A673 (cell line): Measurements from ENCODE around the gene WLS. TPM values are rescaled to one million over a fixed set of nuclear protein-coding genes. Genes with fewer than 3 reads are reported as not detected.
A peak's percentile ranks its signal among the peaks of the same experiment; 100 is the strongest.
"Not testable (repeated sequence)": the region's sequence is repeated elsewhere in the genome, so short reads cannot be mapped to it uniquely, and the experiment has no call there.

Source experiments
- BruUV-seq: library from RNA; stranded (reverse); fragments of 400-500 nt; replicated peaks from 2 replicates; lab custom pipeline; 2021; lab: Mats Ljungman, UMichigan
- CTCF ChIA-PET: fragments of 300-600 bp; sonication (Branson Sonifier 250); formaldehyde crosslinking; loops from one replicate; lab custom pipeline; 2022; ENCODE audit warnings: antibody characterized with exemption; lab: Charles Lee
- POLR2A ChIA-PET: fragments of 300-600 bp; sonication (Branson Sonifier 250); formaldehyde crosslinking; loops from one replicate; lab custom pipeline; 2022; ENCODE audit warnings: antibody characterized with exemption; ENCODE audit not compliant: low non-redundant PET; lab: Charles Lee
- DNase-seq: peaks from one replicate; pipeline ENCODE4 v3.0.0-alpha.2; 2015; ENCODE audit warnings: low spot score
- H3K27ac ChIP-seq: fragments of 200-600 bp; sonication (generic); 2 replicates; pipeline ENCODE4 v1.5.1; 2016; ENCODE audit warnings: mixed run types, low read depth, mild to moderate bottlenecking, mixed read lengths, antibody characterized with exemption, low read length; ENCODE audit not compliant: poor library complexity, severe bottlenecking
- H3K27me3 ChIP-seq: fragments of 200-600 bp; sonication (generic); replicated peaks from 2 replicates; pipeline ENCODE4 v1.6.1; 2017; ENCODE audit warnings: mixed run types, low read depth, mild to moderate bottlenecking, mixed read lengths, antibody characterized with exemption, low read length; ENCODE audit not compliant: insufficient read depth, poor library complexity
- H3K36me3 ChIP-seq: fragments of 200-600 bp; sonication (generic); 2 replicates; pipeline ENCODE4 v1.6.1; 2016; ENCODE audit warnings: mixed run types, mild to moderate bottlenecking, mixed read lengths, antibody characterized with exemption, low read length; ENCODE audit not compliant: insufficient read depth, poor library complexity, severe bottlenecking
- H3K4me1 ChIP-seq: fragments of 200-600 bp; sonication (generic); 2 replicates; pipeline ENCODE4 v1.6.1; 2017; ENCODE audit warnings: mixed run types, mild to moderate bottlenecking, mixed read lengths, antibody characterized with exemption, low read length; ENCODE audit not compliant: insufficient read depth, poor library complexity, severe bottlenecking
- H3K4me3 ChIP-seq: fragments of 200-600 bp; sonication (generic); 2 replicates; pipeline ENCODE4 v1.5.1; 2016; ENCODE audit warnings: low read depth, mixed run types, mild to moderate bottlenecking, mixed read lengths, low read length; ENCODE audit not compliant: poor library complexity, severe bottlenecking
- H3K9me3 ChIP-seq: fragments of 200-600 bp; sonication (generic); 2 replicates; pipeline ENCODE4 v1.6.1; 2016; ENCODE audit warnings: mixed run types, low read depth, mild to moderate bottlenecking, mixed read lengths, antibody characterized with exemption, low read length; ENCODE audit not compliant: poor library complexity, severe bottlenecking
- CTCF ChIP-seq: fragments of 300-800, 200-600 bp; sonication (generic); conservative IDR thresholded peaks from 2 replicates; pipeline ENCODE4 v1.5.1; 2017; ENCODE audit warnings: low read depth, mild to moderate bottlenecking, antibody characterized with exemption, low read length, moderate library complexity, mixed read lengths
- EZH2 ChIP-seq: fragments of 200-600 bp; sonication (generic); IDR thresholded peaks from 2 replicates; pipeline ENCODE4 v1.6.1; 2017; ENCODE audit warnings: borderline replicate concordance, low read depth, mild to moderate bottlenecking, mixed read lengths, antibody characterized with exemption, low read length; ENCODE audit not compliant: poor library complexity, severe bottlenecking
- intact Hi-C: fragments of 100-400 bp; cut with micrococcal nuclease; formaldehyde crosslinking; loops from one replicate; pipeline ENCODE4 v1.10.0; 2022; ENCODE audit not compliant: unreplicated experiment
- total RNA-seq: library from RNA; stranded (reverse); gene quantifications from 2 replicates; pipeline ENCODE4 v1.2.3, GENCODE V29; 2021

The WLS gene
- total RNA-seq, 1 experiment from 2014 or later = 144 TPM

GRCh38 chr1:68174738-68175113 lies 57.6 kb downstream of the WLS start:
- DNase-seq = no peak
- CTCF ChIA-PET = no interaction called here
- H3K4me1 ChIP-seq = peaks cover 22% of the 10 kb centered on the region
- H3K27me3 ChIP-seq = no peaks in the 10 kb centered on the region
- no peak overlapping the region for H3K27ac ChIP-seq
- TF ChIP-seq EZH2 (no peak), CTCF (no peak)
- no TSS peak for BruUV-seq
- no peak overlapping the region for H3K4me3 ChIP-seq
- intact Hi-C loops = no loop called here
- no peaks in the 10 kb centered on the region for H3K36me3 ChIP-seq
- POLR2A ChIA-PET = no interaction called here
- no peaks in the 10 kb centered on the region for H3K9me3 ChIP-seq

GRCh38 chr1:68173936-68174737 lies 58.2 kb downstream of the WLS start:
- no peak overlapping the region for H3K27ac ChIP-seq
- H3K9me3 ChIP-seq = no peaks in the 10 kb centered on the region
- TF ChIP-seq EZH2 (no peak), CTCF (no peak)
- ChIA-PET CTCF (no interaction called here), POLR2A (no interaction called here)
- H3K4me1 ChIP-seq = peaks cover 22% of the 10 kb centered on the region
- intact Hi-C loops = no loop called here
- no TSS peak for BruUV-seq
- no peak overlapping the region for H3K4me3 ChIP-seq
- no peaks in the 10 kb centered on the region for H3K36me3 ChIP-seq
- DNase-seq = peak; percentile 60
- no peaks in the 10 kb centered on the region for H3K27me3 ChIP-seq

- intact Hi-C loops = no loop called here
- Histone ChIP-seq H3K27ac (no peak overlapping the region), H3K4me1 (peaks cover 22% of the 10 kb centered on the region), H3K27me3 (no peaks in the 10 kb centered on the region), H3K9me3 (no peaks in the 10 kb centered on the region), H3K36me3 (no peaks in the 10 kb centered on the region), H3K4me3 (no peak overlapping the region)
- no peak for DNase-seq
- POLR2A ChIA-PET = interaction anchor here (0.6 kb wide), 1 partner anchor 509 kb away, joined by 3 read pairs; no protein-coding TSS in a partner anchor
- no TSS peak for BruUV-seq
- TF ChIP-seq CTCF (no peak), EZH2 (no peak)
- CTCF ChIA-PET = no interaction called here
These were observed 58.9 kb downstream of the WLS start for GRCh38 chr1:68173283-68173935.

GRCh38 chr1:68171795-68172194 lies 60.5 kb downstream of the WLS start:
- intact Hi-C loops = not testable (repeated sequence)

More at GRCh38 chr1:68171795-68172194, 60.5 kb downstream of the WLS start:
- POLR2A ChIA-PET, H3K27ac ChIP-seq, BruUV-seq, H3K27me3 ChIP-seq, CTCF ChIA-PET, H3K9me3 ChIP-seq, DNase-seq, H3K36me3 ChIP-seq, H3K4me3 ChIP-seq: not testable (repeated sequence)
- peaks cover 22% of the 10 kb centered on the region for H3K4me1 ChIP-seq
